PFSK-1 (cell line): Measurements from ENCODE around the gene TOM1L2.

Experiments
- POLR2AphosphoS5 ChIP-seq: IDR thresholded peaks from 2 replicates; pipeline ENCODE4 v1.6.1; 2012; ENCODE audit warnings: low read depth, mild to moderate bottlenecking, control low read depth, low read length, moderate library complexity
- REST ChIP-seq, 2 experiments: IDR thresholded peaks; 2 replicates each; pipeline versions ENCODE4 v1.6.1 to v1.8.0; 2011 to 2012; ENCODE audit warnings: low read depth in 2 of 2, low read length in 2 of 2, control low read depth in 1 of 2, inconsistent platforms in 1 of 2, mild to moderate bottlenecking in 1 of 2, moderate library complexity in 1 of 2; ENCODE audit not compliant: insufficient read depth in 1 of 2
- TAF1 ChIP-seq: IDR thresholded peaks from 2 replicates; pipeline ENCODE4 v1.6.1; 2012; ENCODE audit warnings: low read length, control low read depth, borderline replicate concordance; ENCODE audit not compliant: insufficient read depth

GRCh38 chr17:17985153-17985552 lies 13.0 kb upstream of the TOM1L2 start:
- TF ChIP-seq POLR2AphosphoS5 (no peak), TAF1 (no peak), REST (IDR thresholded peaks at IDR 0.05; ENCODE audit: insufficient read depth in 1 of 2, low read depth in 2 of 2, low read length in 2 of 2) (no peak)
